ENCODE measurements around the gene PHF11. TPM values are rescaled to one million over a fixed set of nuclear protein-coding genes. Genes with fewer than 3 reads are reported as not detected.

PHF11 gene
- polyA plus RNA-seq, 3 donors, result 63.4 to 68.8 (median 68.4) TPM

GRCh38 chr13:49481788-49482187 is 14.0 kb upstream of the PHF11 start:
- no peak overlapping the region for H2AFZ ChIP-seq (ENCODE audit: insufficient read depth, low read depth, low read length, poor library complexity, severe bottlenecking)
- Mint-ChIP-seq H3K27me3 (ENCODE audit: low read depth in 3 of 3) (no peaks in the 10 kb centered on the region), H3K4me1 (no peaks in the 10 kb centered on the region), H3K27ac (peak overlapping the region in 1 of 7 donors; percentile 48), H3K9me3 (no peaks in the 10 kb centered on the region), H3K4me3 (no peak overlapping the region), H3K36me3 (peaks cover 75 to 81% of the 10 kb centered on the region in 2 donors)
- no peak overlapping the region for H3K27ac ChIP-seq (ENCODE audit: low read depth in 1 of 2, low read length in 2 of 2)
- no peak overlapping the region for H3K4me2 ChIP-seq (replicated peaks; ENCODE audit: extremely low read depth, low read length, poor library complexity, severe bottlenecking)
- no peak for TF ChIP-seq CTCF (IDR thresholded peaks at IDR 0.05)
- intact Hi-C loops (cut with micrococcal nuclease), result no loop called here
- H3K27me3 ChIP-seq (ENCODE audit: control insufficient read depth in 2 of 2, insufficient read depth in 2 of 2, low read length in 2 of 2), result no peaks in the 10 kb centered on the region
- no peaks in the 10 kb centered on the region for H3K9me3 ChIP-seq (replicated peaks in 1 of 2; ENCODE audit: control insufficient read depth in 1 of 2, insufficient read depth in 1 of 2, low read length in 2 of 2)
- H3K36me3 ChIP-seq (replicated peaks in 1 of 2; ENCODE audit: control insufficient read depth in 1 of 2, insufficient read depth in 2 of 2, low read length in 2 of 2), result peaks cover 78 to 94% of the 10 kb centered on the region in 2 donors
- H4K20me1 ChIP-seq (ENCODE audit: insufficient read depth, low read length), result no peaks in the 10 kb centered on the region
- WGBS (ENCODE audit: insufficient coverage), result no CpG with 5 or more reads among the region's 5 CpGs
- H3K4me1 ChIP-seq (ENCODE audit: control insufficient read depth in 1 of 2, insufficient read depth in 2 of 2, low read length in 2 of 2), result no peaks in the 10 kb centered on the region
- H3K79me2 ChIP-seq (ENCODE audit: insufficient read depth, low read length), result no peaks in the 10 kb centered on the region
- no peak for DNase-seq
- H3K4me3 ChIP-seq (replicated peaks in 1 of 3; ENCODE audit: low read depth in 2 of 3, low read length in 3 of 3), result no peak overlapping the region
- H3K9ac ChIP-seq (ENCODE audit: insufficient read depth, low read length, poor library complexity, severe bottlenecking), result no peak overlapping the region

GRCh38 chr13:49488563-49488962 is 7.2 kb upstream of the PHF11 start:
- Histone ChIP-seq H3K27ac (ENCODE audit: low read depth in 1 of 2, low read length in 2 of 2) (no peak overlapping the region), H3K9ac (ENCODE audit: insufficient read depth, low read length, poor library complexity, severe bottlenecking) (no peak overlapping the region), H3K4me3 (replicated peaks in 1 of 3; ENCODE audit: low read depth in 2 of 3, low read length in 3 of 3) (no peak overlapping the region), H4K20me1 (ENCODE audit: insufficient read depth, low read length) (no peaks in the 10 kb centered on the region), H3K79me2 (ENCODE audit: insufficient read depth, low read length) (no peaks in the 10 kb centered on the region), H3K9me3 (replicated peaks in 1 of 2; ENCODE audit: control insufficient read depth in 1 of 2, insufficient read depth in 1 of 2, low read length in 2 of 2) (no peaks in the 10 kb centered on the region), H2AFZ (ENCODE audit: insufficient read depth, low read depth, low read length, poor library complexity, severe bottlenecking) (no peak overlapping the region), H3K36me3 (replicated peaks in 1 of 2; ENCODE audit: control insufficient read depth in 1 of 2, insufficient read depth in 2 of 2, low read length in 2 of 2) (peaks cover 55 to 65% of the 10 kb centered on the region in 2 donors), H3K27me3 (ENCODE audit: control insufficient read depth in 2 of 2, insufficient read depth in 2 of 2, low read length in 2 of 2) (no peaks in the 10 kb centered on the region), H3K4me1 (ENCODE audit: control insufficient read depth in 1 of 2, insufficient read depth in 2 of 2, low read length in 2 of 2) (no peaks in the 10 kb centered on the region), H3K4me2 (replicated peaks; ENCODE audit: extremely low read depth, low read length, poor library complexity, severe bottlenecking) (no peak overlapping the region)
- H3K4me1 Mint-ChIP-seq, result no peaks in the 10 kb centered on the region
- TF ChIP-seq CTCF (IDR thresholded peaks at IDR 0.05), result no peak
- no CpG with 5 or more reads among the region's 2 CpGs for WGBS (ENCODE audit: insufficient coverage)
- intact Hi-C loops (cut with micrococcal nuclease), result no loop called here
- no peak for DNase-seq
- no peak overlapping the region for H3K27ac Mint-ChIP-seq
- no peaks in the 10 kb centered on the region for H3K9me3 Mint-ChIP-seq
- H3K36me3 Mint-ChIP-seq, result peaks cover 53 to 56% of the 10 kb centered on the region in 2 donors
- peaks cover 0 to 2% (median 0%) of the 10 kb centered on the region in 3 donors for H3K27me3 Mint-ChIP-seq (ENCODE audit: low read depth in 3 of 3)
- H3K4me3 Mint-ChIP-seq, result no peak overlapping the region

Data from CD14-positive monocyte (primary cell).